ENCODE measurements around the gene ATG2A.

ATG2A gene

GRCh38 chr11:64883575-64883974, 33.4 kb downstream of the ATG2A start:
- no peak for DNase-seq

GRCh38 chr11:64882243-64882642, 34.8 kb downstream of the ATG2A start:
- DNase-seq = no peak

DNA sequence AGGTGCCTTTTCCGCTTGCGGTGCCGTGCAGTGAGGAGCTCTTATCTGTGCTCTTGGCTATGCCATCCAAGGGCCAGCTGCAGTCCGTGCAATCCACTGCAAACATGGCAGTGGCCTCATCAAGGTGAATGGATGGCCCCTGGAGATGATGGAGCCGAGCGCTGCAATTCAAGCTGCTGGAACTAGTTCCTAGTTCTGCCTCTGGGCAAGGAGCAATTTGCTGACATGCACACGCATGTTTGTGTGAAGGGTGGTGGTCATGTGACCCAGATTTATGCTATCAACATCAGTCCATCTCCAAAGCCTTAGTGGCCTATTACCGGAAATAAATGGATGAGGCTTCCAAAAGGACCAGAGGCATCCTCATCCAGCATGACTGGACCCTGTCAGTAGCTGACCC, 35.5 kb downstream of the ATG2A start:
- DNase-seq = no peak

DNA sequence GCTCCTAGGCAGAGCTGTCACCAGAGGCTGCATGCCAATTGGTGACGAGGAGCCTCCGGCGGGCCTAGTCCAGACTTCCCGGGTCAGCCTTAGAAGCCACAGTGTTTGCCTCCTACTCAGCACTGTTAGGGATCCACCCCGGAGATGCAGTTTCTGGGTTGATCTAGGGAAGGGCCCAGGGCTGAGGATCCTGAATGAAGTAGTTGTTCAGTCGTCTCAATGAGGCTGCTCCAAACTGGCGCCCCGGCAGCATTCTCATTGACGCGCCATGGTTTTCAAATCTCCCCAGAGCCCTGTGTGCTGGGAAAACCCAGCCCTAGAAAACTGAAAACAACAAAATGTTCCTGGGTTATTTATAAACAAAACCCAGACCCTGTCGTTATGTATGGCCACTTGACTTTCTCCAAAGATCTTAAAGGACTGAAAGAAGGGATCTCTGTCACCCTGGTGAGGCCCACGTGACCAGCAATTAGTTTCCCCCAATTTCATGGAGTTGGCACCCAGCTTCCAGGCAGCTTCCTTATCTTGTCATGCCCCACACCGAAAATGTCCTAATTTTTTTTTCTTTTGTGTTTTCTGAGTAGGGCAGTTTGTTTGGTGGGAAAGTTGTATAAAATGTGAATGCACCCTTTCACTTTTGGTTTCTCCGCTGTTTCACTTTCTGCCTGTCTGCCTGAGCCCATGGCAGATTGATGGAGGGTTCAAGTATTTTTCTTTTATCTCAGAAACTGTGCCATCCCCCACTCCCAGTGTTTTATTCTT, 36.6 kb downstream of the ATG2A start:
- DNase-seq = no peak

GRCh38 chr11:64879244-64879900, 37.6 kb downstream of the ATG2A start:
- no peak for DNase-seq

- peak; percentile 99 for DNase-seq
Measured at GRCh38 chr11:64878494-64879243, 38.3 kb downstream of the ATG2A start, which contains the start of gene EHD1. TSS of gene EHD1 (minus strand) at chr11:64878621. CDS start at chr11:64878464, 157 bp downstream.

DNA sequence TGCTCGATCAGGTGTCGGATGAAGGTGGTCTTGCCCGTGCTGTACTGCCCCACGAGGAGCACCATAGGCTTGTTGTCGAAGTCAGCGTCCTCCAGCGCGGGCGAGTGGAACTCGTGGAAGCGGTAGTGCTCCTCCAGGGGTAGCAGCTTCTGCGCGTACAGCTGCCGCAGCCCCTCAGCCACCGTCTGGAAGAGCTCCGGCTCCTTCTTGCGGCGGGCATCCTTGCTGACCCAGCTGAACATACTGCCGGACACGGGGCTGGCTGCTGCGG, 38.9 kb downstream of the ATG2A start:
- no peak for DNase-seq

DNA sequence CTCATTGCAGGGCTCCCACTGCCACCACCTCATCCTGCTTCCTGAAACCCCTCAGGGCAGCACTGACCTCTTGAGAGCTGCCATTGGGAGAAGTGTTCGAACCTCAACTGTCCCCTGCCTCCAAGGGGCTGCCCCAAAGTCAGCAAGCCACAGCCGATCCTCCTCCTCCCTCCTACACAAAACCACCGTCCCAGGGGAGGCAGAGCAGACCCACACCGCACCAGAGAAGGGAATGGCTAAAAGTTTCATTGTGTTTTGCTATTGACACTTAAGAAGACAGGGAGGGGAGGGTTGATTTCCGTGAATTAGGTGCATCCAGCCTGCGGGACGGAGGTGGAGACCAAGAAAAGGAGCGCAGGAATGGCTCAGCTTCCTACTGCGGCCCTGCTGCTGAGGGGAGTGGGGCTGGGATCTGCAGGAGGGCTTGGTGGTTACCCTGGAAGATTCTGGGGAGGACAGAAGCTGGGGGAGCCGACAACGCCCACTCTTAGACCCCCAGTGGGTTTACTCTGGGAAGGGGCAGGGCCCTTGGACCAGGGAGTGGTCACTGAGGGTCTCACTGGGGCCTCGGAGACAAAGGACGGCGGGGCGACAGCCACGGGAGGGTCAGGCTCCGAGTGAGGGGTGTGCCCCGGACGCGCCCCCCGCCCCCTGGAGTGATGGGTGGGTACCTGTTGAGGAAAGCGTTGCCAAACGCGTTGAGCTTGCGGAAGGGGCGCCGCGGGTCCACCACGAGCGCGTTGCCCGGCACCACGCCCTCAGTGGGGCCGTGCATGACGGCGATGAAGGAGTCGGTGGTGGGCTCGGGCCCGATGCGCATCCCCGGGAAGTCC, 39.4 kb downstream of the ATG2A start:
- peak; percentile 40 for DNase-seq

DNA sequence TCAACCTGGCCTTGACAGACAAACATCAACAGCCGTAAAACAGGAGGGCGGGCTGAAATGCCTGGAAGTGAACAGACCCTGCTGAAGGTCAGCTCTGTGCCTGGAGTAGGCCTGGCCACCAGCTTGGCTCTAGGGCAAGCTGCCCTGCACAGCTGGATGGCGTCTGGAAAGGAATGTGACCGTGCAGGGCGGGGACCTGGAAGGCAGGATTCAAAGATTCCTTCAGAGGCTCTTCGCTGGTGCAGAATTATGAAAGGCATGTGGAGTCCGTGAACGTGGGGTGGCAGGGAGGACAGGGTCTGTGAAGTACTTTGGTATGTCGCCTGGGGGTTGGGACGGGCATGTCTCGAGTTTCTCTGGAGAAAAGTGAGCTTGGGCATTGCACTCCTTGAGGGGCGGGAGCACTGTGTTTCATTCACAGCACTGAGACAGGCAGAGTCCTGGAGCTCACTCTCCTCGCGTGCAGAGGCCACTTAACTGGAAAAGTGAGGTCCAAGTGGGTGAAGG, 40.1 kb downstream of the ATG2A start:
- no peak for DNase-seq

- no peak for DNase-seq
Measured at GRCh38 chr11:64876229-64876750, 40.7 kb downstream of the ATG2A start.

DNA sequence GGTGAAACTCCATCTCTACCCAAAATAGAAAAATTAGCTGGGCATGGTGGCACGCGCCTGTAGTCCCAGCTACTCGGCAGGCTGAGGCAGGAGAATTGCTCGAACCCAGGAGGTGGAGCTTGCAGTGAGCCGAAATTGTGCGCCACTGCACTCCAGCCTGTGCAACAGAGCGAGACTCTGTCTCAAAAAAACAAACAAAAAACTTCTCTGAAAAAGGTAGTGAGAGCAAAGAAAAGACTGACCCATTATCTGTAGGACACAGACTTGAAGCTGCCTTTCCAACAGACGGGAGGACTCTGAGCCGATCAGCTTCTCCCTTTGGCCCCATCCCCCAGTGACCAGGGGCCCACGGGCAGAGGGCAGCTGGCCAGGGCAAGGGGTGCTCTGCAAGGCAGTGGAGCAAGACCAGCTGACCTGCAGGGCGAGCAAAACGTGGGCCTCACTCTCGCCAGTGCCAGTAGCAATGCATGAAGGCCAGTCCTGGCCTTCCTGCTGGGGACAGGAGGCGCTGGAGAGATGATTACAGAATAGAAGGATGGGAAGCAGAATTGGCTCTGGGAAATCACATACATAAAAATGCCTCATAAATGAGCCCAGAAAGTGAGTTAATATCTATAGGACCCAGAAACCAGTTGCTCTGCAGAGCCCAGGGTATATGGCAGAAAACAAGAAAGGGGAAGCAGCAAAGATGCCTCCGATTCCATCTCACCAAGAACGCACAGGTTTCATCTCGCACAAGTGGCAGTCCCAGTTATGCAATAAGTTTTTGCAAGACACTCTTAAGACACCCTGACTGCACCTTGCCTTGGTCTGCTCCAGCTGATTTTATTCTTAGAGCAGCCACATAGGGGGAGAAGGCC, 41.4 kb downstream of the ATG2A start:
- no peak for DNase-seq

- no peak for DNase-seq
Measured at GRCh38 chr11:64874308-64875240, 42.4 kb downstream of the ATG2A start.

DNA sequence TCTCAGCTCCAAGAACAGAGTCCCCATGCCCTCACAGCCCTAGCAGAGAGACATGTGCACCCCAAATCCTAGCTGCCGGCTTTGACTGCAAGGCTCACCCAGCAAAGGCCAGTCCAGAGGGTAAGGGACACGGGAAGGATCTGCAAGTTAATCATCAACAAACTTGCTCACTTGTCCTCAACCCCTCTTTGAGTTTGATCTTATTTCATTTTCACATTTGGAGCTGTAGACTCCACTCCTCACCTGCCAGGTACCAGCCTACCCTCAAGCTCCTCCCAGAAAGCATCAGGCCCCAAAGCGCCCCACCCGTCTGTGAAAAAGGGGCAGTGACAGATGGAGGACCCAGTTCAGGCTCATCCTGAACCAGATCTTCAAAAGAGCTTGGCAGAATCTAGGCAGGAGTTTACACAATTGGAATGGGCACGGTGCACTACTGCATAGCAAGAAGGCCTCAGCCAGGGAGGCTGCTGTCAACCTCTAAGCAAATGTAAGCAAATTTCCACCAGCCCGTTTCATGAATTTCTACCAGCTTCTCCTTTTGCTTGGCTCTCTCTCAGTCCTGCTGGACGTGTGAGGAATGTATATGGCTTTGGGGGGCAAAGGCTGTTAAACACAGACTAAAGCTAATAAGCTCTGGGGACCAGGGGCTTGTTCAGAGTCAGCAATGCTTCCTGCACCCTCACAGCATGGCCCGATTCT, 44.1 kb downstream of the ATG2A start:
- no peak for DNase-seq

GRCh38 chr11:64871492-64871891, 45.5 kb downstream of the ATG2A start:
- no peak for DNase-seq

GRCh38 chr11:64870893-64871466, 46.0 kb downstream of the ATG2A start:
- no peak for DNase-seq

DNA sequence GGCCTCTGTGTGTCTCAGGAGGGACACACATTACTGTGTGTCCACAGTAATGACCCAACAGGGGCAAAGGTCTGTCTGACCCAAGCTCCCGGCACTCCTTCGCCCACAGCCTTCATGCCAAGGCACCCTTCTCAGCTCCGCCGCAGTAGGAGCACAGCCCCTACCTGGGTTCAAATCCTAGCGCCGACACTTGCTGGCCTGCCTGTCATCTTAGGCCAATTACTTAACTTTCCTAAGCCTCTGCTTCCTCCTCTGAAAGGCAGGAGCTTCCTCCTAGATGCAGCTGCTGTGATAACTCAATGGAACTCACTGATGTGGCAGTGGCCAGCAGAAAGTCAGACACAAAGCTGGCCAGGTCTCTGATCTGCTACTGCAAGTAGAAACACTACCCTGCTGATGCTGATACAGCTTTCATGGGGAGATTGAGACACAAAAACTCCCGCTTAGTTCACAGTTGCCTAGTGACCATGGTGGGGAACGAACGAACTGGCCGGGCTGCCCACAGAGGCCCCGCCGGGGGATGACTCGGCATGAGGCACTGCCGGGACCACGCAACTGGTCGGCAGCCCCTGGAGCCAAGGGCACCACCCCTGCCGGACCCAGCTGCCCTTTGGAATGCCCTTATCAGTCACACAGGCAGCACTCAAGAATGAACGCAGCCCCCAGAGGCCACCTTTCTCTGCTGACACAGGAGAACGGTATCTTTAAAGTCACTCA, 46.7 kb downstream of the ATG2A start:
- DNase-seq = no peak

DNA sequence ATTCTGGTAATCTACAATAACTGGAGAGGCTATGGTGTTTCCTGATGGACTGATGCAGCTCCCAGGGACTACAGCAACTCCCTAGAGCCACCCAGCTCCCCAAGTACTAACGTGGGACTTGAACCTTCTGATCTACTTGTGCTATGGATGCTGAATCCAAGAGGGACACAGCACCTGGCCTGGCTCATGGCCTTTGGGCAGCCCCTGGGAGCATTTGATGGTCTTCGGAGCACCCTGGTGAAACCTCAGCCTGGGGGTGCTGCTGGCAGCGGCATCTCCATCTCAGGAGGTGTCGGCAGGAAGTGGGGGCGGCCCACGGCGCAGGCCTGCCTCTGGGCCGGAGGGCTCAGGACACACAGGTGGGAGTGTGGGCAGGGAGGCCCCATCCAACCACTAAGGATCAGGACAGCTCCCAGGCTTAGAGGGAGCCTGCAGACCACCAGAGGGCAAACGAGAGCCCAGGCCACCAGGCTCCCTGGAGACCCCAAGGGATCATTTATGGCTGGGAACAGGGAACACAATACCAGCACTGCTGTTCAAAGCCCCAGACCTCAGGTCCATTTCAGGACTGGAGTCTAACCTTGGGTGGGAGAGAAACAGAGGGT, 47.3 kb downstream of the ATG2A start:
- no peak for DNase-seq

DNA sequence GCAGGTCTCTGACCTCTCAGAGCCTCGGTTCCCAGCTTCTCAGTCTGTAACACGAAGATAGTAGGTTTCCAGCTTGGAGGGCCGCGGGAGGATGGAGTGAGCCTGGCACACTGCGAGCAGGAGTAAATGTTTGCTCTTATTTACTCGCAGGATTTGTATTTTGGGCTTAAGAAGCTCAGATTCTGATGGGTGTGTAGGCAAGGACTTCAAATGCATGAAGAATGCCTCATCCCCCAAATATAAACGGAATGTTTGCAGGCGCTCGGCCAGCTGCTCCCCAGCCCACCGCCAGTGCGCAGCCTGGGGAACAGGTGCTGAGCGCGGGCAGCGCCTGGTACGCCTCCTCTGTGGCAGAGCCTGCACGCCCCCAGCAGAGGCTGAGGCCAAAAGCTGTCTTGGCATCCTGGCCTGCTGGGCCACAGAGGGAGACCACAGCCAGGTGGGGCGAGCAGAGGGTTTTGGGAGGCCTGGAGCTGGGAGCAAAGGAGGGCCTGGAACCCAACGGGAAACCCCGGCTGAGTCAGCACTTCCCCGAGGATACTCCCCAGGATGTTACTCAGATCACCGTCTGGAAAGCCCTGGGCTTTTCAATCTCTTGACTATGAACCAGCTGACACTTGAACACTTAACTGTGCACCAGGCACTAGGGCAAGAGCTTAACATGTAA, 48.0 kb downstream of the ATG2A start:
- DNase-seq = no peak
